ENCODE results near the gene DHRS9. TPM values are rescaled to one million over a fixed set of nuclear protein-coding genes. Genes with fewer than 3 reads are reported as not detected.

The DHRS9 gene
- total RNA-seq, 4 donors from 2014 or later = 0.54 TPM; not detected in 3

DNA sequence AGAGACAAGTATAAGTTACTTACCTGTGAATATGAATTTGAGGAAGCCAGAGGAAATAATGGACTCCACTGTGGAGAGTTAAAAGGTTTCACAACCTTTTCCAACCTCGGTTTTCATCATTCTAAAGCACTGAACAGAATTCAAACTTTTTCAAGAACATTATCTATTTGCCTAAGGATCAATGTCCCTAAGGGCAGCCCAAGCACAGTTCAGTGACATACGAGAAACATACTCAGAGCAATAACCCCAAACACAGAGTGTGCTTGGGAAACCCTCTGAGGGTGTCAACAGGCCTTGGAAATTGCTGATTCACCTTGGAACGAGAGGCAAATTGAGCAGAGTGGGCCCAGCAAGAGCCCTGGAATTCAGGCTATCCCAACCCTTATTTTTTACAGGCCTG, 38.2 kb upstream of the DHRS9 start, which contains the start of gene ABCB11:
TSS of gene ABCB11 (minus strand) at position 123 of the 400 bp plus-strand sequence. CDS start 13,199 bp downstream, outside the sequence.
- intact Hi-C loops (cut with DNase I) = no loop called here
- no peak within 1 kb of the TSS for H3K27ac ChIP-seq
- WGBS, 2 donors = 73 to 78% methylated on average over 3 of the region's 3 CpGs
- H3K36me3 ChIP-seq = no peaks in the 10 kb centered on the region
- no peak within 1 kb of the TSS for H3K4me3 ChIP-seq (replicated peaks in 1 of 3)
- TF ChIP-seq POLR2A (IDR thresholded peaks at IDR 0.05) (no peak), CTCF (IDR thresholded peaks at IDR 0.05) (no peak)
- no peaks in the 10 kb centered on the region for H3K9me3 ChIP-seq
- no peak for DNase-seq
- H3K27me3 ChIP-seq = no peaks in the 10 kb centered on the region
- no peaks in the 10 kb centered on the region for H3K4me1 ChIP-seq

DNA sequence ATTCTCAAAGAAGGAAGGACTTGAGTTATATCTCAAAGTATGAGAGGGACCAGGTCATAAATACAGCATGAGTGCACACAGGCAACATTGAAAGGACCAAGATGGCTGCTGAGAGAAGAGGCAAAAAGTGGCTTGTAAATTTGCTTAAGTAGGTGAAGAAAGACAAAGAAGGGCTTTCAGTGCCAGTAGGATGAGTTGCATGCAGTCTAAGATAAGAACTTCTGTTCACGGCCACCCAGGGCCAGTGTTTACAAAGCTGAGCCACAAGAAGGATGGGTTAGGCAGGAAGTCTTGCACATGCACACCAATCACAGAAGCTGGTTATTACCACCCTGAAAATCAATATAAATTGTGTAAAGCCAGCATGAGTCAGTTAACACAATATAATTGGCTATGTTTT, 35.1 kb upstream of the DHRS9 start:
- Histone ChIP-seq H3K27me3 (no peaks in the 10 kb centered on the region), H3K36me3 (no peaks in the 10 kb centered on the region), H3K27ac (no peak overlapping the region), H3K4me1 (no peaks in the 10 kb centered on the region), H3K4me3 (replicated peaks in 1 of 3) (no peak overlapping the region), H3K9me3 (no peaks in the 10 kb centered on the region)
- 69 to 79% methylated on average over 1 of the region's 1 CpG for WGBS, 2 donors
- TF ChIP-seq POLR2A (IDR thresholded peaks at IDR 0.05) (no peak), CTCF (IDR thresholded peaks at IDR 0.05) (no peak)
- DNase-seq = no peak
- intact Hi-C loops (cut with DNase I) = no loop called here

- no peak for DNase-seq
- intact Hi-C loops (cut with DNase I) = no loop called here
- no peaks in the 10 kb centered on the region for H3K36me3 ChIP-seq
- H3K27ac ChIP-seq = no peak overlapping the region
- TF ChIP-seq CTCF (IDR thresholded peaks at IDR 0.05) (no peak), POLR2A (IDR thresholded peaks at IDR 0.05) (no peak)
- no peaks in the 10 kb centered on the region for H3K27me3 ChIP-seq
- H3K4me3 ChIP-seq (replicated peaks in 1 of 3) = no peak overlapping the region
- no peaks in the 10 kb centered on the region for H3K9me3 ChIP-seq
- H3K4me1 ChIP-seq = no peaks in the 10 kb centered on the region
Observed at GRCh38 chr2:169034984-169035544, 34.3 kb upstream of the DHRS9 start.

- Histone ChIP-seq H3K4me1 (no peaks in the 10 kb centered on the region), H3K36me3 (no peaks in the 10 kb centered on the region), H3K27ac (no peak overlapping the region), H3K9me3 (no peaks in the 10 kb centered on the region), H3K4me3 (replicated peaks in 1 of 3) (no peak overlapping the region), H3K27me3 (no peaks in the 10 kb centered on the region)
- 89 to 94% methylated on average over 1 of the region's 1 CpG for WGBS, 2 donors
- TF ChIP-seq POLR2A (IDR thresholded peaks at IDR 0.05) = no peak
- no peak for TF ChIP-seq CTCF (IDR thresholded peaks at IDR 0.05)
- intact Hi-C loops (cut with DNase I) = no loop called here
- no peak for DNase-seq
Observed at GRCh38 chr2:169035887-169036286, 33.5 kb upstream of the DHRS9 start.

GRCh38 chr2:169036736-169037440, 32.5 kb upstream of the DHRS9 start:
- intact Hi-C loops (cut with DNase I) = no loop called here

More at GRCh38 chr2:169036736-169037440, 32.5 kb upstream of the DHRS9 start:
- WGBS, 2 donors = 73 to 74% methylated on average over 4 of the region's 4 CpGs
- H3K27ac ChIP-seq = no peak overlapping the region
- DNase-seq = no peak
- H3K27me3 ChIP-seq = no peaks in the 10 kb centered on the region
- no peaks in the 10 kb centered on the region for H3K36me3 ChIP-seq
- H3K4me3 ChIP-seq (replicated peaks in 1 of 3) = no peak overlapping the region
- no peaks in the 10 kb centered on the region for H3K4me1 ChIP-seq
- no peaks in the 10 kb centered on the region for H3K9me3 ChIP-seq
- TF ChIP-seq POLR2A (IDR thresholded peaks at IDR 0.05) (no peak), CTCF (IDR thresholded peaks at IDR 0.05) (no peak)
